ENCODE results near the gene BOC.

BOC gene

GRCh38 chr3:113287803-113288648 lies 76.7 kb downstream of the BOC start:
- ATAC-seq, result no peak

- ATAC-seq, result no peak
Measured at GRCh38 chr3:113288881-113289280, 77.5 kb downstream of the BOC start.

DNA sequence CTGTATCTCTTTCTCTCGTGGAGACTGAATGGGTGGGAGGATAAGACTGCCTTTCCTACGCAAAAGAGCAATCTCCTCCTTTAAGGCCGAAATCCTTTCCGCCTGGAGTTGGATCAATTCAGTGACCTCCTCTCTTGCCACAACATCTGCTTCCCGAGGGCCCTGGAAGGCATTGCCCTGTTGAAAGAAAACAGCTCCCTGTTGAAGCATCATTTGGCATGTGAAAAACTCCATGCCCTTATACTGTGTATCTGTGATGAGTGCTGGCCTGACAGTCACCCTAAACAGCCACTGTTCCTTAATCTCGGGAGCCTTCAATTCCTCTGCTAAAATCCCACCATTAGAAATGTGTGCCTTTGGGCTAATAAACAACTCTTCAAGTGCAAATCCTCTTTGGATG lies 80.2 kb downstream of the BOC start:
- no peak for ATAC-seq

- no peak for ATAC-seq
Measured at GRCh38 chr3:113292933-113293332, 81.6 kb downstream of the BOC start.

DNA sequence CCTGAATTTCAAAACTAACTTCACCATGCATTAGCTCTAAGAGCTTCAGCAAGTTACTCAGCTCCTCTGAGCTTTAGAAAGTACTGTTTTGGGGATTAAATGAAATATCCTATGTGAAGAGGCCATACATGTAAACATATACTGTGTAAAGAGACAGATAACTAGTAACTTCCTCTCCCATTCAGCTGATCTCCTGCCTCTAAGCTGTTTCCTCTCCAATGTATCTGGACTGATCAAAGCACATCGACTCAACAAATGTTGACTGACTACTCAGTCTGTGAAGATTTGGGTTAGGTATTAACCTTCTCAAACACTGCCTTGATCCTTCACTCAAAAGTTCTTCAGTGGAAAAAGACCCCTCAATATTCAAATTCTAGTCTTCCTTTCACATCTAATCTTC lies 82.0 kb downstream of the BOC start:
- no peak for ATAC-seq

DNA sequence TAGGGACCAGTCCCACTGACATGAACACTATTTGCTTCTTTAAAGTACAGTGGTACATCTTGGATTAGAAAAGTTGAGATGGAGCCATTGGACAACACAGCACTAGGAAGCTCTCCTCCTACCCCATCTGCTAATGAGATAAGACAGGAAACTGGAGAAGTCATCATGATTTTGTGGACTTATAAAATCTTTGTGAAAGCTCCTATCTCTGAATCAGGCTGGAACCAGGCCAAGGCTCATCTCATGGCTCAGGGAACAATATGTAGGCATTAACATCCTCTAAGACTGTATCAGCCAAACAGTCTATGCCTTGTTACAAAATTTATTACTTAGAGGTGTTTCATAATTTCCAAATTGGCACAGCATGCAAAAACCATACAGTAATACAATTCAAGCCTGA lies 84.1 kb downstream of the BOC start:
- ATAC-seq, result no peak

DNA sequence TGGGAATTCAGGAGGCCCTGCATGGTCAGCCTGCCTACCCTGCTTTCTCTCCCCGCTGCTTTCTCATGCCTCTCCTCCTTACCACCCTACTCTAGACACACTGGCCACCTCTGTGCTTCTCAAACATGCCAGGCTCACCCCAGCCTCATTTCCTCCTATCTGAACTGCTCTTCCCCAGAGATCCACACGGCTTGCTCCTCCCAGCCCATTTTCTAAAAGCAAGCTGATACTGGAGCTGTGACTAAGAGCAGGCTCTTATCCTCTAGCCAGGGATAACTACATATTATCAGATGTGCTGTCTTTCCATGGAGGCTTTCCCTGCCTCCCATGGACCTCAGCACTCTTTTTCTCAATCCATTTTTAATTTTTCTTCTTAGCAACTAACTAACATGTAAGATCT lies 85.9 kb downstream of the BOC start:
- no peak for ATAC-seq

GRCh38 chr3:113297841-113298240 lies 86.5 kb downstream of the BOC start:
- ATAC-seq, result no peak

DNA sequence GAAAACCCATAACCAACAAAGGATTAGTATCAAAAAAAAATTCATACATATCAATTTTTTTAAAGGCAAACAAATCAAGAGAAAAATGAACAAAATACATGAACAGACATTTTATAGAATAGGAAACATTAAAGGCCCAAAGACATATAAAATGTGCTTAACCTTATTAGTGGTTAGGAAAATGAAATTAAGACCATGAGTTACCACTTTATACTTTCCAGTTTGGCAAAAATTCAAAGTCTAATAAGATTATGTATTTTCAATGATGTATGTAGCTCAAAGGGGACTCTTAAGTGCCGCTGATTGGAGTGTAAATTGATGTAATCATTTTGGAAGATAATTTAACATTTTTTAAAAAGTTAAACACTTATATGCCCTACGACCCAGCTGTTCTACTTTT lies 89.2 kb downstream of the BOC start:
- no peak for ATAC-seq

DNA sequence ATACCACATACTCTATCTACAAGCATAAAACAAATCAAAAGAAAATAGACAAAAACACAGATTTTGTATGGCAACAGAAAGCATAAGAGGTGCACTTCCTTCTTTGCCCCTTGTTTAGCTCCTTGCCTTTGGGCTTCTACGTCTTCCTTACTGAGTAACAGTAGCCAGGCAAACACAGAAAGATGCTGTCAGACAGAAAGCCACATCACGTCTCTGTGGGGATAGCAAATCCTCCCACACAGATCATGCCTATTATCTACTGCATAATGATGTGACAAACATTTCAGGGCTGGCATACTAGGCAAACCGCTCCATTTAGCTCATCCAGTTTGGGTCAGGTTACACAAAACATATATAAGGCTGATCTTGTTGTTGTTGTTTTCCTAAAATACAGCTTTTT lies 92.7 kb downstream of the BOC start:
- ATAC-seq, result no peak

GRCh38 chr3:113304856-113305540 lies 93.6 kb downstream of the BOC start:
- ATAC-seq, result no peak

- ATAC-seq, result no peak
Measured at GRCh38 chr3:113310960-113311359, 99.6 kb downstream of the BOC start.

GRCh38 chr3:113312416-113312815 lies 101.1 kb downstream of the BOC start:
- ATAC-seq, result no peak

- ATAC-seq, result no peak
Measured at GRCh38 chr3:113314923-113315322, 103.6 kb downstream of the BOC start.

DNA sequence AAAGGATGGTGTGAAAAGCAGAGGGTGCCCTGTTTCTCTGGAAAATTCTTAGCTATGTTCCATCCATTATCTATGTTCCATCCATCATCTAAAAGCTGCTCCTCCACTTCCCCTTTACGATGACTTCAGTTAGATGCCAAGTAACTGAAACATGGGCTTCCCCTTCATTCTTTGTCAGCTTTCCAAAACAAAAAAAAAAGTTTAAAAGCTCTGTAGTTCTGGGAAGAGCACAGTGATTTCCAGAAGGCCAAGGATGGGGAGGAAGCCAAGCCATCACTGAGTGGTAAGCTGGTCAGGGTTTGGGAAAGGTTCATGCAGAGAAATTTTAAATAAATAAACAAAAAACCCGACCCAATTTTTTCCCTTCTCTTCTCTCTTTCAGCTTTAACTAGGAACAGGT lies 118.4 kb downstream of the BOC start:
- no peak for ATAC-seq

DNA sequence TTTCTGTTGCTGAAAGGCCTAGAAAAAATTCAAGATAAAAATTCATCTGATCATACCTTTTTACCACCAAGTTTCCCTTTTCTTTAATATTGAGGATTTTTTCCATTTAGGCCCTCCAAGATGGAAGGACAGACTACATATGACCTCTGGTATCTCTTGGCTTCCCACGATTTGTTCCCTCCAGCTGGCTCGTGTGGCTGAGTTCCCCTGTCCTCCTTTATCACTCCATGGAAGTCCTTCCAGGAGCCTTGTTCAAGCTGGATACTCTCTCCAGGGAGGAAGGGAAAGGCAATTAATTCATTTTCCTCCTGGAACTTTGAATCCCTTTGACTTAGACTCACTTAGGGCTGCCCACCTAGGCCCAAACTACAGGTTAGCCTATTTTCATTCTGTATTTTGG lies 119.4 kb downstream of the BOC start:
- no peak for ATAC-seq

GRCh38 chr3:113331187-113331586 lies 119.8 kb downstream of the BOC start:
- no peak for ATAC-seq
